B cell (primary cell): ENCODE results near the gene MAMDC4. TPM values are rescaled to one million over a fixed set of nuclear protein-coding genes. Genes with fewer than 3 reads are reported as not detected.

Experiments
- ATAC-seq: fragments of 200-7000 bp; cut with Tn5 transposase; one replicate; pipeline ENCODE4 v1.10.0; 2021; ENCODE audit warnings: low read depth, mild to moderate bottlenecking, moderate number of reproducible peaks, moderate library complexity
- CTCF ChIA-PET: fragments of 350-600 bp; sonication (Branson Sonifier 250); formaldehyde crosslinking; loops from one replicate; lab custom pipeline; 2021; ENCODE audit warnings: antibody characterized with exemption, inconsistent platforms; lab: Charles Lee
- POLR2A ChIA-PET: fragments of 350-600 bp; sonication (Branson Sonifier 250); formaldehyde crosslinking; loops from one replicate; lab custom pipeline; 2021; ENCODE audit warnings: antibody characterized with exemption; lab: Charles Lee
- DNase-seq: peaks from one replicate; pipeline ENCODE4 v3.0.0; 2013
- H2AFZ ChIP-seq: 2 replicates; pipeline ENCODE4 v1.6.1; 2012; ENCODE audit warnings: mild to moderate bottlenecking, low read depth, low read length; ENCODE audit not compliant: insufficient read depth, poor library complexity, severe bottlenecking
- H3K27ac ChIP-seq, 2 donors: 1 replicate in 1 of 2; 2 replicates in 1 of 2; pipeline ENCODE4 v1.5.1; 2012 to 2013; ENCODE audit warnings: low read length in 2 of 2, mild to moderate bottlenecking in 2 of 2, moderate library complexity in 1 of 2
- H3K27me3 ChIP-seq, 4 experiments: fragments of 200-600 bp in 1 of 4; sonication (generic) in 1 of 4; replicated peaks in 1 of 4; 1 replicate in 2 of 4; 2 replicates in 2 of 4; pipeline versions ENCODE4 v1.6.1 to v1.7.0; 2013 to 2016; ENCODE audit warnings: low read length in 3 of 4, mild to moderate bottlenecking in 2 of 4, mixed read lengths in 1 of 4, moderate library complexity in 1 of 4; ENCODE audit not compliant: insufficient read depth in 4 of 4, control insufficient read depth in 3 of 4; ENCODE audit errors: control extremely low read depth in 1 of 4
- H3K36me3 ChIP-seq, 2 experiments: replicated peaks in 1 of 2; 1 replicate in 1 of 2; 2 replicates in 1 of 2; pipeline versions ENCODE4 v1.6.1 to v1.7.1; 2013; ENCODE audit warnings: low read length in 1 of 2; ENCODE audit not compliant: insufficient read depth in 2 of 2, control insufficient read depth in 1 of 2; ENCODE audit errors: control extremely low read depth in 1 of 2, extremely low read depth in 1 of 2
- H3K4me1 ChIP-seq, 2 donors: fragments of 200-600 bp in 1 of 2; sonication (generic) in 1 of 2; 1 replicate in 1 of 2; 2 replicates in 1 of 2; pipeline versions ENCODE4 v1.5.1 to v1.6.1; 2013 to 2017; ENCODE audit warnings: low read length in 2 of 2; ENCODE audit not compliant: control insufficient read depth in 2 of 2, insufficient read depth in 2 of 2
- H3K4me2 ChIP-seq: replicated peaks from 2 replicates; pipeline ENCODE3; 2012; ENCODE audit warnings: mild to moderate bottlenecking, low read depth, low read length; ENCODE audit not compliant: poor library complexity, severe bottlenecking
- H3K4me3 ChIP-seq, 5 experiments: fragments of 200-600 bp in 1 of 5; sonication (generic) in 1 of 5; 1 replicate in 3 of 5; 2 replicates in 2 of 5; pipeline versions ENCODE4 v1.5.1 to v1.7.0; 2011 to 2016; ENCODE audit warnings: low read length in 4 of 5, mild to moderate bottlenecking in 4 of 5, low read depth in 2 of 5, control low read depth in 1 of 5, moderate library complexity in 1 of 5; ENCODE audit not compliant: insufficient read depth in 1 of 5; ENCODE audit errors: control extremely low read depth in 1 of 5, extremely low read depth in 1 of 5
- H3K79me2 ChIP-seq: fragments of 200-600 bp; sonication (generic); one replicate; pipeline ENCODE4 v1.6.0; 2016; ENCODE audit warnings: low read length; ENCODE audit not compliant: control insufficient read depth, insufficient read depth
- H3K9ac ChIP-seq: fragments of 200-600 bp; sonication (generic); 2 replicates; pipeline ENCODE4 v1.6.1; 2017; ENCODE audit warnings: mild to moderate bottlenecking, low read length, moderate library complexity
- H3K9me3 ChIP-seq, 3 donors: one replicate each; pipeline versions ENCODE4 v1.6.1 to v1.7.1; 2013; ENCODE audit warnings: low read length in 2 of 3; ENCODE audit not compliant: control insufficient read depth in 2 of 3, insufficient read depth in 1 of 3; ENCODE audit errors: control extremely low read depth in 1 of 3
- H4K20me1 ChIP-seq: 2 replicates; pipeline ENCODE4 v1.6.0; 2012; ENCODE audit warnings: mild to moderate bottlenecking, low read length; ENCODE audit not compliant: insufficient read depth, control insufficient read depth, poor library complexity, severe bottlenecking
- H3K27ac Mint-ChIP-seq: one replicate; pipeline ENCODE4 v1.8.0; 2021; ENCODE audit warnings: mixed read lengths
- H3K27me3 Mint-ChIP-seq: one replicate; pipeline ENCODE4 v1.8.0; 2021; ENCODE audit warnings: mixed read lengths
- H3K4me1 Mint-ChIP-seq: one replicate; pipeline ENCODE4 v1.8.0; 2021; ENCODE audit warnings: mixed read lengths
- H3K4me3 Mint-ChIP-seq: one replicate; pipeline ENCODE4 v1.8.0; 2021; ENCODE audit warnings: mixed read lengths
- H3K9me3 Mint-ChIP-seq: one replicate; pipeline ENCODE4 v1.8.0; 2022; ENCODE audit warnings: mixed read lengths; ENCODE audit not compliant: insufficient read depth
- EZH2 ChIP-seq: IDR thresholded peaks from 2 replicates; pipeline ENCODE4 v1.6.1; 2012; ENCODE audit warnings: borderline replicate concordance, low read depth, mild to moderate bottlenecking, moderate library complexity, low read length; ENCODE audit not compliant: insufficient read depth, poor library complexity, severe bottlenecking
- WGBS: methylation state at CpG from one replicate; pipeline ENCODE4 v1.1.5; 2013; ENCODE audit warnings: missing lambda C conversion rate; ENCODE audit not compliant: insufficient coverage; 5-methylcytosine and 5-hydroxymethylcytosine counted together
- intact Hi-C: fragments of 100-400 bp; cut with micrococcal nuclease; formaldehyde crosslinking; loops from one replicate; pipeline ENCODE4 v1.10.0; 2022
- polyA plus RNA-seq: library from polyadenylated mRNA; depleted of rRNA; stranded (reverse); fragments of >200 nt; gene quantifications from 2 replicates; pipeline ENCODE4 v1.2.3, GENCODE V29; 2012
- total RNA-seq, 2 donors: library from RNA; stranded (reverse); fragments of 120-200 nt in 1 of 2; gene quantifications; 1 replicate in 1 of 2; 2 replicates in 1 of 2; pipeline versions ENCODE4 v1.2.3 to v1.2.4, GENCODE V29; 2013 to 2022
- TF ChIP-seq, protein P1 (sequence below): fragments of 200-600 bp; IDR thresholded peaks from one replicate; pipeline ENCODE4 v1.8.0; 2022; ENCODE audit warnings: antibody characterized with exemption, mild to moderate bottlenecking

Gene MAMDC4
- total and polyA plus RNA-seq, 2 donors (not counting 1 experiment from before 2014, with no cell fraction given): 5.4 to 6.8 TPM

DNA sequence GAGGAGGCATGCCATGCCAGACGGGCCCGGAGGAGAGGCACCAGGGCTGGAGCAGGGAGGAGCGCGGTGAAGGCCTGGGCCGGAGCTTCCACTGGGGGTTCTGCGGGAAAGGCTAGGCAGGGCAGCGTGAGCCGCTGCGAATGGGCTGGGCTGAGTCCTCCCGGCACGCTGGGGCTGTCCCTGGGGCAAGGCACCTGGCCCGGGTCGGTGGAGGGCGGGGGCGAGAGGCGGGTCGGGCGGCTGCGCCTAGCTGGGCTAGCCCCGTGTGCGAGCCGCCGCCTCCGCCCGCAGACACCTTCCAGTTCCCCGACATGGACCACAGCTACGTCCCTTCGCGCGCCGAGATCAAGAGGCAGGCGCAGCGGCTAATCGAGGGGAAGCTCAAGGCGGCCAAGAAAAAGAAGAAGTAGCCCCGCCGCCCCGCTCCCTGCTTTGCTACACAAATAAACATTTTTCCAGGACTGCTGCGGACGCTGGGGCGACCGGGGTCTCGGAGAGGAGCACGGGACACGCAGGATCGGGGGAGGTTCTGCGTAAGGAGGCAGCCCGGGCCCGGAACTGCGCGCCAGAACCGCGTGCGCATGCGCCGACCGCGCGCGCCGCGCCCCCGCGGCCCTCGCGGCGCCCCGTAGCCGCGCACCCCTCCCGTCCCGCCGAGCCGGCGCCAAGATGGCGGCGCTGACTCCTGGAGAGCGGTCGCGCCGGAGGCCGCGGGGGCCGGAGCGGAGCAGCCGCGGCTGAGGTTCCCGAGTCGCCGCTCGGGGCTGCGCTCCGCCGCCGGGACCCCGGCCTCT lies 44.7 kb upstream of the MAMDC4 start, which contains the start of gene RABL6:
RABL6 (plus strand) TSS at position 668 of the 794 bp plus-strand sequence. CDS start 249 bp downstream, outside the sequence.
- H3K27ac Mint-ChIP-seq: peak within 1 kb of the TSS; percentile 95
- peak; percentile 86 for ATAC-seq
- Histone ChIP-seq H3K9me3 (no peaks in the 10 kb centered on the region), H3K27me3 (no peaks in the 10 kb centered on the region), H3K79me2 (peaks cover 46% of the 10 kb centered on the region), H4K20me1 (peaks cover 29% of the 10 kb centered on the region), H2AFZ (peak within 1 kb of the TSS; percentile 93), H3K36me3 (peaks cover 0 to 6% of the 10 kb centered on the region in 2 experiments), H3K4me2 (peak within 1 kb of the TSS; percentile 86), H3K9ac (peak within 1 kb of the TSS; percentile 77), H3K4me1 (peaks cover 19 to 21% of the 10 kb centered on the region in 2 donors), H3K27ac (peak within 1 kb of the TSS; percentile 84), H3K4me3 (peak within 1 kb of the TSS; percentile 42 to 97 (median 76))
- H3K4me1 Mint-ChIP-seq: peaks cover 31% of the 10 kb centered on the region
- ChIA-PET CTCF (interaction anchor here (0.8 to 3.7 kb wide), 9 partner anchors 14 to 393 kb away, joined by 3 to 15 read pairs (median 4); partner anchors contain the start of genes AJM1, TMEM141 and TPRN), POLR2A (interaction anchor here (0.7 to 1.3 kb wide), 7 partner anchors 17 to 322 kb away, joined by 3 to 5 read pairs (median 4); partner anchors contain the start of genes AJM1, CLIC3, LCN8 and PAXX)
- H3K9me3 Mint-ChIP-seq: no peaks in the 10 kb centered on the region
- WGBS: under 1% methylated on average over 96 of the region's 96 CpGs
- H3K27me3 Mint-ChIP-seq: no peaks in the 10 kb centered on the region
- H3K4me3 Mint-ChIP-seq: peak within 1 kb of the TSS; percentile 89
- no peak for TF ChIP-seq EZH2
- TF ChIP-seq, protein P1, sequence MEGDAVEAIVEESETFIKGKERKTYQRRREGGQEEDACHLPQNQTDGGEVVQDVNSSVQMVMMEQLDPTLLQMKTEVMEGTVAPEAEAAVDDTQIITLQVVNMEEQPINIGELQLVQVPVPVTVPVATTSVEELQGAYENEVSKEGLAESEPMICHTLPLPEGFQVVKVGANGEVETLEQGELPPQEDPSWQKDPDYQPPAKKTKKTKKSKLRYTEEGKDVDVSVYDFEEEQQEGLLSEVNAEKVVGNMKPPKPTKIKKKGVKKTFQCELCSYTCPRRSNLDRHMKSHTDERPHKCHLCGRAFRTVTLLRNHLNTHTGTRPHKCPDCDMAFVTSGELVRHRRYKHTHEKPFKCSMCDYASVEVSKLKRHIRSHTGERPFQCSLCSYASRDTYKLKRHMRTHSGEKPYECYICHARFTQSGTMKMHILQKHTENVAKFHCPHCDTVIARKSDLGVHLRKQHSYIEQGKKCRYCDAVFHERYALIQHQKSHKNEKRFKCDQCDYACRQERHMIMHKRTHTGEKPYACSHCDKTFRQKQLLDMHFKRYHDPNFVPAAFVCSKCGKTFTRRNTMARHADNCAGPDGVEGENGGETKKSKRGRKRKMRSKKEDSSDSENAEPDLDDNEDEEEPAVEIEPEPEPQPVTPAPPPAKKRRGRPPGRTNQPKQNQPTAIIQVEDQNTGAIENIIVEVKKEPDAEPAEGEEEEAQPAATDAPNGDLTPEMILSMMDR: no peak
- DNase-seq: peak; percentile 93
- intact Hi-C loops: loop anchor here (1.0 to 2.0 kb wide), 2 partner anchors 16 to 35 kb away; partner anchors contain the start of genes AJM1 and TMEM141
